HG02840 (cell line): ENCODE data around the gene IRF2.
"Not testable (repeated sequence)": the region's sequence is repeated elsewhere in the genome, so short reads cannot be mapped to it uniquely, and the experiment has no call there.

Source experiments
- ATAC-seq: cut with Tn5 transposase; IDR thresholded peaks from one replicate; pipeline ENCODE4 v1.9.1; 2021; ENCODE audit warnings: mild to moderate bottlenecking, moderate library complexity, moderate number of reproducible peaks; ENCODE audit not compliant: unreplicated experiment, low FRiP score

The IRF2 gene

GRCh38 chr4:184350213-184350817 lies 124.0 kb downstream of the IRF2 start:
- no peak for ATAC-seq

DNA sequence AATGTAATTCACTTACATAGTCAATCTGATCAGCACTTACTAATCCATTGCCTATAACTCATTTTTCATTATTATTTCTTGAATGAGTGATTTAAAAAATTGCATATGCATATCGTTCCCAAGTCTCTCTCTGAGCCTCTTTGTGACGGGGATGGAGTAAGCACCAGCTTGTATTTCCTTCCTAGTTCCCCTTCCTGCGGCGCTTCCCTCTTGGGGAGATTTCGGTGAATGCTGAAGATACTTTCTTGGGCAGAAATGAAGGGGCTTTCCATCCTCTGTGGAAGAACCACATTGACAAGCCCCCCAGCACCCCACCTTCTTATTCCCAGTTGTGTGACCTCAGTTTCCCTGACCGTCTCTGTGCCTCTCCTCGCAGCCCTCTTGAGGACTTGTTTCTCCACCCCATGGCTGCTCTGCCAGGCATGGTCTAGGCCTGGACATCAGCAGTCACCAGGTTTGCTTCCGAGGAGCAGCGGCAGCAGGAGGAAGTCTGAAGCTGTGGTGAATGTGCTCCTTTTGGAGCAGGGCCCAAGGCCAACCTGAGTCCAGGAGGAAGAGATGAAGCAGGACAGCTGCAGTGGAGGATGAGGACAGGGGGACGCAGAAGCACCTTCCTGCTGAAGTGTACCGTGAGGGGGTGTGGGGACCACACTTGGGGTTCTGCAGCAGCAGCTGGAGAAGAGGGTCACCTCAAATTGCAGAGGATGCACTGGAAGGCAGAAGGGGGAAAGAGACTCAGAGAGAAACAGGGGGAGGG lies 124.9 kb downstream of the IRF2 start:
- ATAC-seq: no peak

- ATAC-seq: no peak
Measured at GRCh38 chr4:184348311-184349233, 125.8 kb downstream of the IRF2 start.

GRCh38 chr4:184347251-184348239 lies 126.8 kb downstream of the IRF2 start:
- ATAC-seq: peak; percentile 73

DNA sequence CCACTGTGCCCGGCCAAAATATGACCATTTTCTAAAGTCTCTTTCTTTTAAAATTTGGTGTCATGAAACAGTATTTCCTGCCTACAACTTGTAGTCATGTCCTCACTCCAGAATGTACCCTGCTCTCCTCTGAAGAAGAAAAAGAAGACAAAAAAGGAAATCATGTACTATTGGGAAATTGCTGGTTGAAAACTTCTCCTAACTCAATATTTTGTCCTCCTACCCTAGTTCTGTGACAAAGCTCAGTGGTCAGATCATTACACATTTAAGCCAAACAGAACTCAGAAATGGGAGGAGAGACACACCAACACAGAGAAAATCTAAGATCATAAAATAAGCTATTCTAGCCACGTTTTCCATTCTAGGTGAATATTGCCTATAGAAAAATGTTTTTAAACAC lies 127.7 kb downstream of the IRF2 start:
- ATAC-seq: no peak

DNA sequence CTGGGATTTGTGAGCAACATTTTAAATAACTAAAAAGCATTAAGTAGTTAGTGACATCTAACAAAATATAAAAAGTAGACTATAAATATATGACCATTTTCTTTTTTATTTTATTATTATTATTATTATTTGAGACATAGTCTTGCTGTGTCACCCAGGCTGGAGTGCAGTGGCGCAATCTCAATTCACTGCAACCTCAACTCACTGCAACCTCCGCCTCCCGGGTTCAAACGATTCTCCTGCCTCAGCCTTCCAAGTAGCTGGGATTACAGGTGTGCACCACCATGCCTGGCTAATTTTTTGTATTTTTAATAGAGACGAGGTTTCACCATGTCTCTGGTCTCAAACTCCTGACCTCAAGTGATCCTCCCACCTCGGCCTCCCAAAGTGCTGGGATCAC lies 128.1 kb downstream of the IRF2 start:
- not testable (repeated sequence) for ATAC-seq

- ATAC-seq: no peak
Measured at GRCh38 chr4:184345573-184345922, 128.8 kb downstream of the IRF2 start.

DNA sequence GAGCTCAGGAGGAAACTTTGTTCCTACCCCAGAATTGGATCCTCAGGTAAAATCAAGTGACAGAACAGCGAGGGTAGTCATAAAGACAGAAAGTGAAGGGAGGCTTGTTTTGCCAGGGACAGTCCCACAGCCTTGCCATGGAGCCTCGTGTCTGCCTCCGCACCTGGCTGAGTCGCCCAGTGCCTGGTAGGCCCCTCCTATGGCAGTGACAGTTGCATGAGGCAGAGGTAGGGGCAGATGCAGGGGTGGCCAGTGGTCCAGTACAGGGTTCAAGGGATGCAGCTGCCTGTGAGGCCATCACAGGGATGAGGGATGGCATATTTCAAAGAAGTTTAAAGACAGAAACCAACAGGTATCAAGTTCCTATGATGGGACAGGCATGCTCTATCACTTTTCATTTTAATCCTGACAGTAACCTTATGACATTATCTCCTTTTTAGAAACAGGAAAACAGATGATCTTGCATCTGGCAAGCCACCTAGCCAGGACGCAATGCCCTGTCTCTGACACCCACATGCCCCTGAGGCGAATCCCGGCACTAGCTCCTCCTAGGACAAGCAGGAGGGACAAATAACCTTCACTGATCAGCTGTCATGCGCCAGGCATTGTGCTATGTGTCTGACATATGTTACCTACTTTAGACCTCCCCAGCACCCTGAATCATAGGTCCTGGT lies 129.3 kb downstream of the IRF2 start:
- no peak for ATAC-seq

DNA sequence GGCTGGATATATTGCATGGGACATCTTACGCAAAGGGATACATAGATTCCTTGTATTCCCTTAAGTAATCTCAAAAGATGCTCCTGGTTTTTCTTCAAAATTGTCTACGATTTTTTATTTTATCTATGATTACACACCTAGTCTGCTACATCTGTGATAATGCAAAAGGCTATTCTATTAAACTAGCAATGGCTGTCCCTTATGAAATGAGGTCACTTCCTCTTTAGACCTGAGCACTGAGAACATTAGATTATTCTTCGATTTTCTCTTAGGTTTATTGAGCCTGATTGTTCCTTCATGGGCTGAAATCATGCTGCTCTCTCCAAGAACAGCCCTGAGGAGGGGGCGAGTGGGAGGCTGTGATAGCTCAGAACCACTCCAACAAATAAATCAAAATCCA lies 129.9 kb downstream of the IRF2 start:
- ATAC-seq: no peak

- no peak for ATAC-seq
Measured at GRCh38 chr4:184343502-184344177, 130.7 kb downstream of the IRF2 start.

GRCh38 chr4:184342857-184343237 lies 131.5 kb downstream of the IRF2 start:
- ATAC-seq: not testable (repeated sequence)

DNA sequence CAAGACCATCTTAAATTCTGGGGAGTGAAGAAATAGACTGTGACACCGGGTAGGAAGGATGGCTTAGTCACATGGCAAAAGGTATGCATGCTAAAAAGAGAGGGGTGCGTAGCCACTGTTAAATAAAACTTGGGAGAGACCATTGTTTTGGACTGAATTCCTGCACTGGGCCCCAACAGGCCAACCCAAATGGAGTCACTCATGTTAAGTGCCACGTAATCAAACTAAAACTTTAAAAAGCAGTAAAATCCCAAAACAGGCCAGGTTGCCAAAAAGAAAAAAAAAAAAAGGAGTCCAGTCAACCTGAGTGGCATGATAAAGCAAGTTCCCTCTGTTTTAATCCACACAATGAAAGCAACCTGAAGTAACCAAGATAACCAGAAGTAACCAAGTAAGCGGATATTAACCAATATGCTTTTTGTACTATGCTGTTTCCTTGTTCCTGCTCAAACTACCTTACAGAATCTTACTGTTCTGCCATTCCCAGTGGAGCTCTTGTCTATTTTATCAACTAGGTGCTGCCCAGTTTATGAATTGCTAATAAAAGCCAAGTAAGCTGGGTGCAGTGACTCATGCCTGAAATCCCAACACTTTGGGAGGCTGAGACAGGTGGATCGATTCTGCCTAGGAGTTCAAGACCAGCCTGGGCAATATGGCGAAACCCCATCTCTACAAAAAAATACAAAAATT lies 132.0 kb downstream of the IRF2 start:
- no peak for ATAC-seq

GRCh38 chr4:184339398-184340193 lies 134.8 kb downstream of the IRF2 start:
- ATAC-seq: not testable (repeated sequence)

GRCh38 chr4:184337907-184338306 lies 136.4 kb downstream of the IRF2 start:
- ATAC-seq: no peak
